GM18873 (cell line): ENCODE measurements around the gene SGMS1.

ENCODE experiments used
- ATAC-seq: cut with Tn5 transposase; IDR thresholded peaks from one replicate; pipeline ENCODE4 v1.9.1; 2021; ENCODE audit warnings: mild to moderate bottlenecking, moderate library complexity, moderate number of reproducible peaks; ENCODE audit not compliant: unreplicated experiment, low FRiP score

Gene SGMS1

GRCh38 chr10:50636618-50637579 lies 13.1 kb upstream of the SGMS1 start:
- peak; percentile 64 for ATAC-seq

DNA sequence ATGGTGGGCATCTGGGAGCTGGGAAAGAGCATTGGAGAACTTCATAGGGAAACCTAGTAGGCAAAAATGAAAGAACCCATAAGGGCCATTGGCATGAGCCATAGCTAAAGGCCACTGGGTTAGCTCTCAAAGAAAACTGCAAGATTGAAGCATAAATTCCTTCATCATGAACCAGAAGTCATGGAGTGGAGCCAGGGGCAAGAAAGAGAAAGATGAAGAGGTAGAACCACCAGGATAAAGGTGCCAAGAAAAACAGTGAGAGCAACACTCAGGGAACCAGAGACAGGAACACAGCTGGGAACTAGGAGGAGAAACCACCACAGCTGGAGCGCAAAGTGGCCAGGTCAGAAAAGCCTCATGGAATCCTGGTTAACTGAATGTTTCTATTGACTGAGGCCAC lies 11.5 kb upstream of the SGMS1 start:
- ATAC-seq, result no peak

DNA sequence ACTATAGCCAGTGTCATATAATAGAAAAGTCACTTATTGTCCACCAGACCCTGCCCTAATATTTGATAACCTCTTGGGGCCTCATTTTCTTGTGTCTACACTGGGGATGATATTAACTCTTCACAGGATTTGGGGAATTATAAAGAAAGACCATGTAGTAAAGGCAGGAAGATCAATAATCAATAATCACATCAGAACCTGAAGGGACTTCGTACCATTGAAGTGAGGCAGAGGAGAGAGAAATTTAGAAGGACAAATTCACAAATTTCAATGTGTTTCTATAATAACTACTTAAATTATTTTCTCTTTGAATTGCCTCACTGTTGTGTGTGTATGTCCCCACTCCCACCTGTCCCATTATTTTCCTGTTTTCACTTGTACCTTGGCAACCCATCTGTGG lies 10.7 kb upstream of the SGMS1 start:
- no peak for ATAC-seq

- ATAC-seq, result no peak
Measured at GRCh38 chr10:50631052-50631451, 7.3 kb upstream of the SGMS1 start.

DNA sequence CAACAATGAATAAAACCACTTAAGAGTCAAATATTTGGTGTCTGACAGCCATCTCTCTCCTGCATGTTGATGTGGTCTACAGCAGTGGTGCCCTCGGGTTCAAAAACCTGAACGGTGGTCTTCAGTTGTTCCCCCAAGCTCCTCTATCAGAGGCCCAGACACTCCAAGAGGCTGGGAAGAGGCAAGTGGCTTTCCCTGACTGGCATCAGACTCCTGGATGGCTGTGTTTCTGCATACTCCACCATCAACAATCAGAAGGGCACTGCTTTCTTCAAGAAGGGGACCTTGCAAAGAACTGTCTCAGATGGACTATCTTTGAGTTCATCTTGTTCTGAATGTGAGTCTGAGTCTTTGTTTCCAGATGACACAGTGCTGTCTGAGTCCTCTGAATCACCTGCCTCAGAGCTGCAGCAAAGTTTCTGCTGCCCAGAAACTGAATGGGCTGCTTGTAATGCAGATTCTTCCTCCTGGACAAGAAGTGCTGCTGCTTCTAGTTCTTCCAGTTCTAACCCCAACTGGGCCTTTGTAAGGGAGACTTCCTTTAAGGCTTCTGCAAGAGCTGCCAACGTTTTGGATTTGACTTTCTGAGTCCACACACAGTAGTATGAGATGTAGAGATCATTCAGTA lies 5.9 kb upstream of the SGMS1 start:
- ATAC-seq, result no peak

DNA sequence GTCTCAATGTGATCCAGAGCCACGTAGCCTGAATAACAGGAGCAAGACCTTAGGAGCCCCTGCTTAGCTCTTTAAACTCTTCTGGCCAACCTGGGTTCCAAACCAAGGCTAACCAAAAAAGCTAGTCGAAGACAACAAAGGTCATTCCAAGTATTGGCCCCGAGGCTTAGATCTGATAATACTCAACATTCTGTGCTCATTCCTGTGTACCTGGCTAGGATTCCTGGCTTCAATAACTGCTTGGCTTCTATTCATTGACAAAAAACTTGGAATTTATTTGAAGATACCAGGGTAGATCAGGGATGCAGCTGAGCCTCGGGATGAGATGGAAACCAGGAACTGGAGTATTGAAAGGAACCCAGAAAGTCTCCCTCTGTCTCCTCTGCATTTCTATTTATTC lies 4.1 kb upstream of the SGMS1 start:
- no peak for ATAC-seq

DNA sequence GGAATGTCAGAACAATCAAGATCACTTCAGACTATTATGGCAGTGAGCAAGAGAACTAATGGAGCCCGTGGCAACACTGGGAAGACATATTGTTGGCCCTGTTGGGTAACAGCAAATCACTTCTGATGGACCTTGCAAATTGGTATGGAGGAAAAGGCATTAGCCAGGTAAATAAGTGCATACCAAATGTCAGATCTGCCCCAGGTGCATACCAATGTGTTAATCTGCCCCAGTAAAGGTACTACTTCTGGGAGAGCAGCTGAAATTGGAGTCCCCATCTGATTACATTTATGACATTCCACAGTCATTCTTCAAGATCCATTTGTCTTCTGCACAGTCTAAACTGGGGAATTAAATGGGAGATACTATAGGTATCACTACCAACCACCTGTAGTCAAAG lies 3.7 kb upstream of the SGMS1 start:
- ATAC-seq, result no peak

- no peak for ATAC-seq
Measured at GRCh38 chr10:50625649-50626132, 1.9 kb upstream of the SGMS1 start.

DNA sequence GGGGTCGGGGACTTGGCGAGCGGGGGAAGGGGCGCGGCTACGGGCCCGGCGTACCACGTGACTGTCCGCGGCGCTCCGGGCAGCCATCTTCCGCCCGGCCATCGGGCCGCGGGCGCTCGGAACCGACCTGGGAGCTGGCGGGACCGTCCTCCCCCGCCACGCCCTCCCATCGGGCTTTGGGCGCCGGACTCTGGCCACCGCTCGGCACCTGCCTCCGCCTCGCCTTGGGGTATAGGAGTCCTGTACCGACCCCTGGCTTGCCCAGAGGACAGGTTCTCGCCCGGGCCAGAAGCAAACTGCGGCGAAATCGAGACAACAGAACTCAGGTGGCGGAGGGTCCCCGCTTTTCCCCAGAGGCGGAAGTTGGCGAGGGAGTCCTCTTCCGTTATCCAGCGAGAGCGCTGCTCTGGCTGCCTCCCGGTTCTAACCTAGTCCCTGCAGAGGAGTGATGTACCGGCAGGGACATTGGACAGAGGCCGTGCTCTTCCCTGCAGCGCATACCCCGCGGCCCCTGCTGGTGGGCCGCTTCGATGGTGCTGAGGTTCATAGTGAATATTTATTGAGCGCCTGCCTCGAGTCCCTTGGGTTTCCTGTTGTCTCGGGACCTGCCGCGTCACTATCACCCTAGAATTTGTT lies 1.2 kb upstream of the SGMS1 start:
- ATAC-seq, result peak; percentile 44

- peak; percentile 46 for ATAC-seq
Measured at GRCh38 chr10:50624413-50624865, 683 bp upstream of the SGMS1 start.

GRCh38 chr10:50622706-50623662 lies 772 bp downstream of the SGMS1 start:
- ATAC-seq, result no peak

DNA sequence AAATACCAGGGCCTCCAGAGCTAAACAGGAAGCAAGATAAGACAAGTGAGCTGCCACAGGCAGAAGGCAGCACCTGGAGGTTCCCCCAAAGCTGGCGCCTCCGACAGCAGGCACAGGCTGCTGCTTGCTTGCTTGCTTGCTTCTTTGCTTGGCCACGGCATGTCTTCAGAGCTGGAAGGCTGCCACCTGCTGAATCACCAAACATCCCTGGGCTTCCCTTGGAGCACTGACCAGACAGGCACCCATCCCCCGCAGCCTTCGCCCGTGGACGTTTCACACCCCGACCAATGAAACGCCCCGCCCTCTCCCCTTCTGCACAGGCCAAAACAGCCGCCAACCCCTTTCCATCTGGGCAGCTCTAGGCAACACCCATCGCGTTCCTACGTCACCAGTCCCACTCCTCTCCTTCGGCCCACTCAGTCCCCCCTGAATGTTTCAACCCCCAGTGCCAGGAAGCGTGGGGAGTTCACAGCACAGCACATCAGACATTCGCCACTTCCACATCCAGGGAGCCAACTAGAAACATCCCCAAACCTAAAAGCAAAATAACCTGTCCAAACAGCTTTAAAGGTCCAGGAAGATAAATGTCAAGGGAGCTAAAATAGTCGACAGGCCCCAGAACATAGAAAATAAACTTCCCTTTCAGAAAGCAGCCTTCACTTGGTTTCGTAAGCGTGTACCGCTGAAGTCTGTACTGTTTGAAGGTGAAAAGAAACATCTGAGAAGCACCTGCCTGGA lies 1.6 kb downstream of the SGMS1 start:
- peak; percentile 24 for ATAC-seq

GRCh38 chr10:50620899-50621298 lies 2.9 kb downstream of the SGMS1 start:
- ATAC-seq, result no peak

GRCh38 chr10:50619882-50620281 lies 3.9 kb downstream of the SGMS1 start:
- ATAC-seq, result no peak

DNA sequence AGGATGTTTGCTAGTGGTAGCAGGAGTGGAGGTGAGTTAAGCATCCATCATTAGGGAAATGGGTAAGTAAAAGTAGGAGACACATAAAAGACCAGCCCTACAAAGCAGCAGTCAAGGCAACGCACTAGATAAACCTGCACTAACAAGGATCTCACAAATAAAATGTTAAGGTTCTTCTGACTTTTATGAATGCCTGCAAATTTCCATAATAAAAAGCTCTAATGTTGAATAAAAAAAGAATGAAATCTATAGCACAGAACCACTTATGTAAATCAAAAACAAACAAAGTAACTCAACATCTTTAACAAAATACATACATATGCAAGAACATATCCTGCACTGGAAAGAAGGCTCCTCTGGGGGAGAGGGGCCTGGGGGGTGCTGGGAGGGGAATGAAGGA lies 4.6 kb downstream of the SGMS1 start:
- no peak for ATAC-seq

- ATAC-seq, result no peak
Measured at GRCh38 chr10:50618624-50619023, 5.1 kb downstream of the SGMS1 start.

DNA sequence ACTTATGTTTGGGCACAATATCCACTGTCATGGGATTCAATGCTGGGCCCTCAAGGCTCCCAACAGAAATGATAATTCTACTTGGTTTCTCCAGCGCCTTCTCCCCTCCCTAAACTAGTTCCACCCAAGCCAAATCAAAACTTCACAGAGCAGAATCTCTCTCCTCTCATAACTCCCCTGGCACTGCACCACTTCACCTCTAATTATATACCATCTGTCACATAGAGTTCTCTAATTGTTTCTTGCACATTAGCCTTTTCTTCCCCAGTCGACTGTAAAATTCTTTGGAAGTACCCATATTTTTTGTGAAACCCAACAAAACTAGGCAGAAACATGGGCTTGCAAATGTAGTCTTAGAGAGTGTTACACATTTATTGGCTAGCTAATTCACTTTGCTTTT lies 8.1 kb downstream of the SGMS1 start:
- ATAC-seq, result no peak

DNA sequence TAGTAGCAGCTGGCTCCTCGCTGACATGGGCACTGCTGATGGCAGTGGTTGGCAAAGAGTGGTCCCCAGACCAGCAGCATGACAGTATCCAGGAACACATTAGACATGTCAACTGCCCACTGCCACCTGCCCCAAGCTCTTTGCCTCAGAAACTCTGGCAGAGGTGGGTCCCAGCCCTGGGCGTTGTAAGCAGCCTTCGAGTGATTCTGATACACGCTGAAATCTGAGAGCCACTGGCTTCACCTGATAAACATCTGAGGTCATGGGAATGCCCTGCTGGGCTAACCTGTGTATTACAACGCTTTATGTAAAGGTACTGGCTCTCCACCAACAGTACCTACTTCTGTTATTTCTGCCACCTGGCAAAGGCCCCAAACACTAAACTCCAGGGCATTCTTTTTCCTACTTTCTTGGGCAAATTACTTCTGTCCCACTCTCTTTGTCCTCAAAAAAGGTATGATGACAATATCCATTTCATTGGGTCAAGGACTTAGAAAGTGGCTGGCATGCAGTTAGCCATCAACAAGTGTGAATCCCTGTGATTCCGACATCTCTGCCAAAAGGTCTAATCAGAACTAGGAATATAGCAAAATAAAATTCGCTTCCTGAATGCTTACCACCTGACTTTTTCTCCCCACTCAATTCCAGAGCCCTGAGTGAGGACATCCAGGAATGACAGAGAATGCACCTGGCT lies 9.2 kb downstream of the SGMS1 start:
- ATAC-seq, result no peak
